A549 (cell line): ENCODE data around the gene LRATD1. TPM values are rescaled to one million over a fixed set of nuclear protein-coding genes. Genes with fewer than 3 reads are reported as not detected.

ENCODE experiments used
- ATAC-seq, 2 experiments: fragments of 200-7000 bp in 1 of 2; fragments of >200 bp in 1 of 2; cut with Nextera tagmentation in 1 of 2; cut with Tn5 transposase in 1 of 2; 3 replicates each; pipeline versions ENCODE4 v1.8.0 to v1.9.1; 2018 to 2020; ENCODE audit warnings: mild to moderate bottlenecking in 1 of 2, moderate library complexity in 1 of 2
- CTCF ChIA-PET: fragments of 300-600 bp; sonication (Branson Sonifier 250); formaldehyde crosslinking; extraction: SDS; loops from one replicate; lab custom pipeline; 2021; ENCODE audit warnings: antibody characterized with exemption, inconsistent platforms; lab: Yijun Ruan, JAX
- POLR2A ChIA-PET: fragments of 350-600 bp; formaldehyde crosslinking; extraction: SDS; loops from one replicate; lab custom pipeline; 2021; ENCODE audit warnings: antibody characterized with exemption, inconsistent platforms; lab: Yijun Ruan, JAX
- DNase-seq, 2 experiments: peaks; one replicate each; pipeline versions ENCODE4 v3.0.0 to v3.0.0-alpha.2; 2011 to 2016; ENCODE audit warnings: low read depth in 1 of 2, low spot score in 1 of 2
- FAIRE-seq: peaks from 2 replicates; lab custom pipeline; 2011; peaks lifted over from hg19 to GRCh38; lab: Jason Lieb, UNC
- H3K27ac ChIP-seq, 2 experiments: fragments of >200 bp; sonication (Bioruptor Twin); formaldehyde crosslinking; 3 replicates each; pipeline ENCODE4 v1.5.1; 2016 to 2017
- H3K4me1 ChIP-seq: fragments of >200 bp; sonication (Bioruptor Twin); formaldehyde crosslinking; 3 replicates; pipeline ENCODE4 v1.6.1; 2016
- H3K4me2 ChIP-seq: fragments of >200 bp; sonication (Bioruptor Twin); formaldehyde crosslinking; 3 replicates; pipeline ENCODE4 v1.6.1; 2016
- H3K4me3 ChIP-seq: fragments of >200 bp; sonication (Bioruptor Twin); formaldehyde crosslinking; 3 replicates; pipeline ENCODE4 v1.5.1; 2016
- H3K9me3 ChIP-seq: fragments of >200 bp; sonication (Bioruptor Twin); formaldehyde crosslinking; 3 replicates; pipeline ENCODE4 v1.6.1; 2016
- CTCF ChIP-seq: fragments of >200 bp; sonication (Bioruptor Twin); formaldehyde crosslinking; IDR thresholded peaks from 3 replicates; pipeline ENCODE4 v1.5.1; 2016
- E2F6 ChIP-seq: IDR thresholded peaks from 2 replicates; pipeline ENCODE4 v1.6.1; 2012; ENCODE audit warnings: low read depth, borderline replicate concordance
- EHF ChIP-seq: fragments of 250-450 bp; sonication (Bioruptor Pico); IDR thresholded peaks from 2 replicates; pipeline ENCODE4 v1.5.0; 2020; ENCODE audit warnings: mild to moderate bottlenecking
- EHMT2 ChIP-seq: fragments of 200-600 bp; sonication (generic); IDR thresholded peaks from 2 replicates; pipeline ENCODE4 v1.6.1; 2016; ENCODE audit warnings: antibody characterized with exemption, low read depth, mild to moderate bottlenecking, moderate library complexity
- ESRRA ChIP-seq: fragments of 150-350 bp; IDR thresholded peaks from 2 replicates; pipeline ENCODE4 v1.6.1; 2014; ENCODE audit warnings: mild to moderate bottlenecking, low read length, borderline replicate concordance
- FOSB ChIP-seq: fragments of 250-450 bp; sonication (Bioruptor Pico); IDR thresholded peaks from 2 replicates; pipeline ENCODE4 v1.5.0; 2020; ENCODE audit warnings: mild to moderate bottlenecking, moderate library complexity
- GATA3 ChIP-seq: IDR thresholded peaks from 2 replicates; pipeline ENCODE4 v1.6.1; 2012; ENCODE audit warnings: borderline replicate concordance
- HDAC2 ChIP-seq: fragments of 200-600 bp; sonication (generic); IDR thresholded peaks from 2 replicates; pipeline ENCODE4 v1.6.1; 2016
- HMGXB4 ChIP-seq: fragments of 250-450 bp; sonication (Bioruptor Pico); IDR thresholded peaks from 2 replicates; pipeline ENCODE4 v1.5.0; 2021; ENCODE audit warnings: mild to moderate bottlenecking, moderate library complexity, borderline replicate concordance
- HOXA7 ChIP-seq: fragments of 250-450 bp; sonication (Bioruptor Pico); IDR thresholded peaks from 2 replicates; pipeline ENCODE4 v1.5.0; 2020; ENCODE audit warnings: mild to moderate bottlenecking, moderate library complexity
- JUNB ChIP-seq: fragments of >200 bp; sonication (Bioruptor Twin); formaldehyde crosslinking; IDR thresholded peaks from 2 replicates; pipeline ENCODE4 v1.6.1; 2016
- KDM1A ChIP-seq: fragments of 200-600 bp; sonication (generic); IDR thresholded peaks from 2 replicates; pipeline ENCODE4 v1.6.1; 2016; ENCODE audit warnings: low read depth, mild to moderate bottlenecking
- MAFK ChIP-seq: fragments of 450-650 bp; IDR thresholded peaks from 2 replicates; pipeline ENCODE4 v1.6.1; 2014; ENCODE audit not compliant: partially characterized antibody
- MAZ ChIP-seq: fragments of 150-350 bp; IDR thresholded peaks from 2 replicates; pipeline ENCODE4 v1.6.1; 2014; ENCODE audit warnings: antibody characterized with exemption, low read depth, low read length, borderline replicate concordance
- NFE2L2 ChIP-seq: fragments of 150-350 bp; conservative IDR thresholded peaks from 2 replicates; pipeline ENCODE4 v1.6.1; 2014; ENCODE audit warnings: low read length
- NR3C1 ChIP-seq: fragments of >200 bp; sonication (Bioruptor Twin); formaldehyde crosslinking; IDR thresholded peaks from 3 replicates; pipeline ENCODE4 v1.6.1; 2017
- RARB ChIP-seq: fragments of 250-450 bp; sonication (Bioruptor Pico); IDR thresholded peaks from 2 replicates; pipeline ENCODE4 v1.8.0; 2021; ENCODE audit warnings: mild to moderate bottlenecking, moderate library complexity
- RFX5 ChIP-seq: fragments of 450-650 bp; IDR thresholded peaks from 2 replicates; pipeline ENCODE4 v1.7.1; 2014; ENCODE audit warnings: antibody characterized with exemption, mild to moderate bottlenecking, moderate library complexity
- SREBF2 ChIP-seq: fragments of 450-650 bp; IDR thresholded peaks from 2 replicates; pipeline ENCODE4 v1.6.1; 2014; ENCODE audit warnings: mild to moderate bottlenecking, moderate library complexity
- TFCP2L1 ChIP-seq: fragments of 250-450 bp; sonication (Bioruptor Pico); IDR thresholded peaks from 2 replicates; pipeline ENCODE4 v1.5.0; 2021; ENCODE audit warnings: mild to moderate bottlenecking
- TP53 ChIP-seq: fragments of 250-450 bp; sonication (Bioruptor Pico); IDR thresholded peaks from 2 replicates; pipeline ENCODE4 v1.5.0; 2021; ENCODE audit warnings: mild to moderate bottlenecking, moderate library complexity
- ZNF302 ChIP-seq: fragments of 250-450 bp; sonication (Bioruptor Pico); IDR thresholded peaks from 2 replicates; pipeline ENCODE4 v1.9.0; 2021; ENCODE audit warnings: inconsistent platforms, mild to moderate bottlenecking, moderate library complexity
- WGBS: methylation state at CpG from one replicate; pipeline ENCODE4 v1.1.6; 2017; ENCODE audit errors: missing lambda C conversion rate; 5-methylcytosine and 5-hydroxymethylcytosine counted together
- polyA plus RNA-seq, 4 experiments: library from polyadenylated mRNA; depleted of rRNA in 3 of 4; stranded (reverse); fragments of >200 nt; fragmentation: RNase III in 1 of 4; extraction: RNeasy Plus Mini Kit Qiagen cat#74134 plus additional on column Dnase treatment in 1 of 4; gene quantifications; 2 replicates in 3 of 4; 3 replicates in 1 of 4; pipeline ENCODE4 v1.2.3, GENCODE V29; 2011 to 2017
- TF ChIP-seq, protein P1 (sequence below): fragments of >200 bp; sonication (Bioruptor Twin); formaldehyde crosslinking; IDR thresholded peaks from 3 replicates; pipeline ENCODE4 v1.6.1; 2016
- TF ChIP-seq, protein P2 (sequence below): fragments of >200 bp; sonication (Bioruptor Twin); formaldehyde crosslinking; IDR thresholded peaks from 2 replicates; pipeline ENCODE4 v1.6.1; 2016
- TF ChIP-seq, protein P3 (sequence below): fragments of 200-600 bp; sonication (generic); IDR thresholded peaks from 2 replicates; pipeline ENCODE4 v1.6.1; 2016; ENCODE audit warnings: antibody characterized with exemption, mild to moderate bottlenecking, moderate library complexity
- TF ChIP-seq, protein P4 (sequence below): fragments of 450-650 bp; IDR thresholded peaks from 2 replicates; pipeline ENCODE4 v1.6.1; 2014; ENCODE audit warnings: antibody characterized with exemption

Gene LRATD1
- polyA plus RNA-seq, 2 of the 4 experiments (the other 2 are of a cell fraction) = 0.05 TPM; not detected in 1

- no peak for DNase-seq
- ChIA-PET CTCF (no interaction called here), POLR2A (no interaction called here)
- no peak for ATAC-seq
- no peak for TF ChIP-seq HDAC2
- no peak for TF ChIP-seq GATA3
- TF ChIP-seq, protein P1, sequence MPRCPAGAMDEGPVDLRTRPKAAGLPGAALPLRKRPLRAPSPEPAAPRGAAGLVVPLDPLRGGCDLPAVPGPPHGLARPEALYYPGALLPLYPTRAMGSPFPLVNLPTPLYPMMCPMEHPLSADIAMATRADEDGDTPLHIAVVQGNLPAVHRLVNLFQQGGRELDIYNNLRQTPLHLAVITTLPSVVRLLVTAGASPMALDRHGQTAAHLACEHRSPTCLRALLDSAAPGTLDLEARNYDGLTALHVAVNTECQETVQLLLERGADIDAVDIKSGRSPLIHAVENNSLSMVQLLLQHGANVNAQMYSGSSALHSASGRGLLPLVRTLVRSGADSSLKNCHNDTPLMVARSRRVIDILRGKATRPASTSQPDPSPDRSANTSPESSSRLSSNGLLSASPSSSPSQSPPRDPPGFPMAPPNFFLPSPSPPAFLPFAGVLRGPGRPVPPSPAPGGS = no peak
- TF ChIP-seq, protein P2, sequence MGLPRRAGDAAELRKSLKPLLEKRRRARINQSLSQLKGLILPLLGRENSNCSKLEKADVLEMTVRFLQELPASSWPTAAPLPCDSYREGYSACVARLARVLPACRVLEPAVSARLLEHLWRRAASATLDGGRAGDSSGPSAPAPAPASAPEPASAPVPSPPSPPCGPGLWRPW = no peak
- TF ChIP-seq, protein P3, sequence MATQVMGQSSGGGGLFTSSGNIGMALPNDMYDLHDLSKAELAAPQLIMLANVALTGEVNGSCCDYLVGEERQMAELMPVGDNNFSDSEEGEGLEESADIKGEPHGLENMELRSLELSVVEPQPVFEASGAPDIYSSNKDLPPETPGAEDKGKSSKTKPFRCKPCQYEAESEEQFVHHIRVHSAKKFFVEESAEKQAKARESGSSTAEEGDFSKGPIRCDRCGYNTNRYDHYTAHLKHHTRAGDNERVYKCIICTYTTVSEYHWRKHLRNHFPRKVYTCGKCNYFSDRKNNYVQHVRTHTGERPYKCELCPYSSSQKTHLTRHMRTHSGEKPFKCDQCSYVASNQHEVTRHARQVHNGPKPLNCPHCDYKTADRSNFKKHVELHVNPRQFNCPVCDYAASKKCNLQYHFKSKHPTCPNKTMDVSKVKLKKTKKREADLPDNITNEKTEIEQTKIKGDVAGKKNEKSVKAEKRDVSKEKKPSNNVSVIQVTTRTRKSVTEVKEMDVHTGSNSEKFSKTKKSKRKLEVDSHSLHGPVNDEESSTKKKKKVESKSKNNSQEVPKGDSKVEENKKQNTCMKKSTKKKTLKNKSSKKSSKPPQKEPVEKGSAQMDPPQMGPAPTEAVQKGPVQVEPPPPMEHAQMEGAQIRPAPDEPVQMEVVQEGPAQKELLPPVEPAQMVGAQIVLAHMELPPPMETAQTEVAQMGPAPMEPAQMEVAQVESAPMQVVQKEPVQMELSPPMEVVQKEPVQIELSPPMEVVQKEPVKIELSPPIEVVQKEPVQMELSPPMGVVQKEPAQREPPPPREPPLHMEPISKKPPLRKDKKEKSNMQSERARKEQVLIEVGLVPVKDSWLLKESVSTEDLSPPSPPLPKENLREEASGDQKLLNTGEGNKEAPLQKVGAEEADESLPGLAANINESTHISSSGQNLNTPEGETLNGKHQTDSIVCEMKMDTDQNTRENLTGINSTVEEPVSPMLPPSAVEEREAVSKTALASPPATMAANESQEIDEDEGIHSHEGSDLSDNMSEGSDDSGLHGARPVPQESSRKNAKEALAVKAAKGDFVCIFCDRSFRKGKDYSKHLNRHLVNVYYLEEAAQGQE = no peak
- no peak for TF ChIP-seq TP53
- Histone ChIP-seq H3K4me3 (no peak overlapping the region), H3K27ac (no peak overlapping the region), H3K9me3 (no peaks in the 10 kb centered on the region), H3K4me1 (no peaks in the 10 kb centered on the region), H3K4me2 (no peak overlapping the region)
- FAIRE-seq = no peak
Observed at GRCh38 chr2:14650066-14650465, 17.5 kb downstream of the LRATD1 start.

DNA sequence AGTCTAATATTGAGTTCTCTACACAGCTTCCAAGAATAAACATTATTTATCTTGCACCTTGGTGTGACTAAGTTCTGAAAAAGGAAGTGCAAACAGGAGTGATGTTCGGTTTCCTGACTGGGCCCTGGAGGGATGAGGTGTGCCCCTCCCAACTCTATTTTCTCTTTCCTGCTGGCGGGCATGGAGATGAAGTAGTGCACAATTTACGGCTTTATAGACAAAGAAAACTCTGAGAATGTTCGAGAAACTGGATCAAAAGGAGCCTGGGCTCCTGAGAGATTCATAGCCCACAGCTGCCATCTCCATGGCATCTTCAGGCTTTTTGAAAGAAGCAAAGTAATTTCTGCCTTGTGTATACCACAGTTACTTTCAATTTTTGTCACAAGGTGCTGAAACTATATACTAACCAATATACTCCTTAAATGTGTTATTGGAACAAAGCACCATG lies 22.3 kb downstream of the LRATD1 start:
- WGBS = 2% methylated on average over 4 of the region's 4 CpGs
- FAIRE-seq (no peak), ATAC-seq (no peak), DNase-seq (no peak)
- no peaks in the 10 kb centered on the region for H3K4me1 ChIP-seq
- no peaks in the 10 kb centered on the region for H3K9me3 ChIP-seq
- POLR2A ChIA-PET = no interaction called here
- no peak overlapping the region for H3K27ac ChIP-seq
- TF ChIP-seq EHMT2 = no peak
- TF ChIP-seq HMGXB4 (CRISPR knock-in tag) = no peak
- TF ChIP-seq NR3C1 = no peak
- no peak for TF ChIP-seq NFE2L2
- TF ChIP-seq E2F6 = no peak
- TF ChIP-seq RFX5 = no peak
- no peak for TF ChIP-seq HOXA7 (CRISPR knock-in tag)
- no peak overlapping the region for H3K4me2 ChIP-seq
- CTCF ChIA-PET = no interaction called here
- no peak overlapping the region for H3K4me3 ChIP-seq

DNA sequence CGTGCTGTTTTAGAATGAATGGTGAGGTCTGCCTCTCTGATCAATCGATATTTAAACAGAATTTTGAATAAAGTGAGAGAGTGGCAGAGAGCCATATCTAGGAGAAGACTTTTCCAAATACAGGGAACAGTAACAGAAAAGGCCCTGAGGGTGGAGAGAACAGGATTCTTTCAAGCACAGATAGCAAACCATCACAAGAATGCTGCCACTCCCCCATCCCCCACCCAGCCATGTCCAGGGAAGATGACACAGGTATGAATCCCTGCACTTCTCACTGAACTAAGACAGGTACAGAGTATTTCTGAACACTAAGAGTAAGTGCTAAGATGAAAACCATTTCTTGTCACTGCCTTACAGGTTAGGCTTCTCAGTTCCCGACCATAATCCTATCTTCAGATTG lies 23.6 kb downstream of the LRATD1 start:
- ATAC-seq = no peak
- POLR2A ChIA-PET = no interaction called here
- Histone ChIP-seq H3K4me1 (no peaks in the 10 kb centered on the region), H3K27ac (no peak overlapping the region), H3K4me3 (no peak overlapping the region), H3K4me2 (no peak overlapping the region), H3K9me3 (no peaks in the 10 kb centered on the region)
- CTCF ChIA-PET = no interaction called here
- FAIRE-seq = no peak
- TF ChIP-seq ZNF302 (CRISPR knock-in tag) (no peak), ESRRA (no peak), FOSB (CRISPR knock-in tag) (no peak), SREBF2 (no peak), EHMT2 (no peak), TFCP2L1 (no peak), JUNB (no peak), EHF (CRISPR knock-in tag) (no peak), CTCF (no peak), NR3C1 (no peak), KDM1A (no peak), MAZ (no peak), MAFK (no peak), RARB (CRISPR knock-in tag) (no peak)
- TF ChIP-seq, protein P4, sequence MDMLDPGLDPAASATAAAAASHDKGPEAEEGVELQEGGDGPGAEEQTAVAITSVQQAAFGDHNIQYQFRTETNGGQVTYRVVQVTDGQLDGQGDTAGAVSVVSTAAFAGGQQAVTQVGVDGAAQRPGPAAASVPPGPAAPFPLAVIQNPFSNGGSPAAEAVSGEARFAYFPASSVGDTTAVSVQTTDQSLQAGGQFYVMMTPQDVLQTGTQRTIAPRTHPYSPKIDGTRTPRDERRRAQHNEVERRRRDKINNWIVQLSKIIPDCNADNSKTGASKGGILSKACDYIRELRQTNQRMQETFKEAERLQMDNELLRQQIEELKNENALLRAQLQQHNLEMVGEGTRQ = no peak
- under 1% methylated on average over 3 of the region's 3 CpGs for whole genome bisulfite sequencing
- no peak for DNase-seq
